ENCODE data around the gene BIN1.

- TF ChIP-seq CTCF (IDR thresholded peaks at IDR 0.05; ENCODE audit: low read depth, low read length) (no peak), EZH2phosphoT487 (IDR thresholded peaks at IDR 0.05; ENCODE audit: low read depth) (no peak)
These were observed 24.9 kb downstream of the BIN1 start for GRCh38 chr2:127081826-127082633.
